Upper lobe of right lung (tissue), 1 donor: ENCODE results near the gene BGLAP. TPM values are rescaled to one million over a fixed set of nuclear protein-coding genes. Genes with fewer than 3 reads are reported as not detected.

Experiments
- ATAC-seq: fragments of 200-7000 bp; cut with Tn5 transposase; one replicate; pipeline ENCODE4 v1.9.1; 2020; ENCODE audit warnings: mild to moderate bottlenecking, moderate library complexity
- DNase-seq: peaks from one replicate; pipeline ENCODE4 v3.0.0-alpha.2; 2020
- H3K27ac ChIP-seq: fragments of 200-600 bp; one replicate; pipeline ENCODE4 v1.8.0; 2022
- H3K27me3 ChIP-seq: fragments of 200-600 bp; one replicate; pipeline ENCODE4 v1.8.0; 2022; ENCODE audit warnings: mild to moderate bottlenecking
- H3K36me3 ChIP-seq: fragments of 200-600 bp; one replicate; pipeline ENCODE4 v1.8.0; 2022
- H3K4me1 ChIP-seq: fragments of 200-600 bp; one replicate; pipeline ENCODE4 v1.8.0; 2022
- H3K4me3 ChIP-seq: fragments of 200-600 bp; one replicate; pipeline ENCODE4 v1.8.0; 2022; ENCODE audit warnings: mild to moderate bottlenecking
- H3K9me3 ChIP-seq: fragments of 200-600 bp; one replicate; pipeline ENCODE4 v1.8.0; 2022
- intact Hi-C: fragments of 100-400 bp; cut with DNase I; formaldehyde crosslinking; loops from one replicate; pipeline ENCODE4 v1.11.0; 2022
- total RNA-seq: library from RNA; stranded (reverse); fragmentation: NEBNext Ultra II Directional; extraction: Animal tissue kit (Norgen Biotek cat#: 25700); gene quantifications from one replicate; pipeline ENCODE4 v1.2.1, GENCODE V29; 2021
- TF ChIP-seq, protein P1 (sequence below): fragments of 200-600 bp; IDR thresholded peaks from one replicate; pipeline ENCODE4 v1.8.0; 2022; ENCODE audit warnings: antibody characterized with exemption
- donor health status: DM: no; HTN: yes; CAD: no; lungs with severe emphysema.

Gene BGLAP
- total RNA-seq, 1 donor from 2014 or later: 2.4 TPM

DNA sequence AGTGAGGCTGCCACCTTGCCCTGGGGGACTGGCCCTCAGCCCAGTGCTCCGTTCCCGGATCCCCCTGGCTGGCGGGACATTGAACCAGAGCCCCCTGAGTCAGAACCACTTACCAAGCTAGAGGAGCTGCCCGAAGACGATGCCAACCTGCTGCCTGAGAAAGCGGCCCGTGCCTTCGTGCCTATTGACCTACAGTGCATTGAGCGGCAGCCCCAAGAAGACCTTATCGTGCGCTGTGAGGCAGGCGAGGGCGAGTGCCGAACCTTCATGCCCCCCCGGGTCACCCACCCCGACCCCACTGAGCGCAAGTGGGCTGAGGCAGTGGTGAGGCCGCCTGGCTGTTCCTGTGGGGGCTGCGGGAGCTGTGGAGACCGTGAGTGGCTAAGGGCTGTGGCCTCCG lies 43.5 kb downstream of the BGLAP start:
- H3K4me3 ChIP-seq: no peak overlapping the region
- H3K27me3 ChIP-seq: no peaks in the 10 kb centered on the region
- no peak overlapping the region for H3K27ac ChIP-seq
- TF ChIP-seq, protein P1, sequence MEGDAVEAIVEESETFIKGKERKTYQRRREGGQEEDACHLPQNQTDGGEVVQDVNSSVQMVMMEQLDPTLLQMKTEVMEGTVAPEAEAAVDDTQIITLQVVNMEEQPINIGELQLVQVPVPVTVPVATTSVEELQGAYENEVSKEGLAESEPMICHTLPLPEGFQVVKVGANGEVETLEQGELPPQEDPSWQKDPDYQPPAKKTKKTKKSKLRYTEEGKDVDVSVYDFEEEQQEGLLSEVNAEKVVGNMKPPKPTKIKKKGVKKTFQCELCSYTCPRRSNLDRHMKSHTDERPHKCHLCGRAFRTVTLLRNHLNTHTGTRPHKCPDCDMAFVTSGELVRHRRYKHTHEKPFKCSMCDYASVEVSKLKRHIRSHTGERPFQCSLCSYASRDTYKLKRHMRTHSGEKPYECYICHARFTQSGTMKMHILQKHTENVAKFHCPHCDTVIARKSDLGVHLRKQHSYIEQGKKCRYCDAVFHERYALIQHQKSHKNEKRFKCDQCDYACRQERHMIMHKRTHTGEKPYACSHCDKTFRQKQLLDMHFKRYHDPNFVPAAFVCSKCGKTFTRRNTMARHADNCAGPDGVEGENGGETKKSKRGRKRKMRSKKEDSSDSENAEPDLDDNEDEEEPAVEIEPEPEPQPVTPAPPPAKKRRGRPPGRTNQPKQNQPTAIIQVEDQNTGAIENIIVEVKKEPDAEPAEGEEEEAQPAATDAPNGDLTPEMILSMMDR: no peak
- intact Hi-C loops: no loop called here
- H3K36me3 ChIP-seq: no peaks in the 10 kb centered on the region
- no peak for DNase-seq
- no peaks in the 10 kb centered on the region for H3K9me3 ChIP-seq
- ATAC-seq: no peak
- H3K4me1 ChIP-seq: peaks cover 24% of the 10 kb centered on the region

DNA sequence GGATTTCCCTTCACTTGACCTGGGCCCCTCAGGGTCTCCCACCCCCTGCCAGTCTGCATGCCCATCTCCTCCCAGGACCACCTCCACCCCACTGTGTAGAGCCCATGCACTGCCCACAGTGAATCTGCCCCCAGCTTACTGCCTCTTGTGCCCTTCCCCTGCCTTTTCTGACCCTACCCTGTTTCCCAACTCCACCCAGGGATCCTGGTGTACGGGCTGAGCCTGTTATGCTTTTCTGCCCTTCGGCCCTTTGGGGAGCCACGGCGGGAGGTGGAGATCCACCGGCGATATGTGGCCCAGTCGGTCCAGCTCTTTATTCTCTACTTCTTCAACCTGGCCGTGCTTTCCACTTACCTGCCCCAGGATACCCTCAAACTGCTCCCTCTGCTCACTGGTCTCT lies 44.1 kb downstream of the BGLAP start:
- intact Hi-C loops: no loop called here
- Histone ChIP-seq H3K27me3 (no peaks in the 10 kb centered on the region), H3K4me3 (no peak overlapping the region), H3K4me1 (peaks cover 18% of the 10 kb centered on the region), H3K36me3 (no peaks in the 10 kb centered on the region), H3K27ac (no peak overlapping the region), H3K9me3 (no peaks in the 10 kb centered on the region)
- ATAC-seq: no peak
- DNase-seq: no peak
- TF ChIP-seq, protein P1: no peak

- H3K36me3 ChIP-seq: no peaks in the 10 kb centered on the region
- H3K27ac ChIP-seq: no peak overlapping the region
- H3K4me1 ChIP-seq: peaks cover 10% of the 10 kb centered on the region
- H3K9me3 ChIP-seq: no peaks in the 10 kb centered on the region
- H3K27me3 ChIP-seq: no peaks in the 10 kb centered on the region
- no peak overlapping the region for H3K4me3 ChIP-seq
- DNase-seq (no peak), ATAC-seq (no peak)
- TF ChIP-seq, protein P1: no peak
- intact Hi-C loops: no loop called here
Measured at GRCh38 chr1:156289857-156290256, 47.9 kb downstream of the BGLAP start.

- intact Hi-C loops: no loop called here
- Histone ChIP-seq H3K4me1 (peaks cover 17% of the 10 kb centered on the region), H3K27me3 (no peaks in the 10 kb centered on the region), H3K9me3 (no peaks in the 10 kb centered on the region), H3K36me3 (no peaks in the 10 kb centered on the region), H3K27ac (peak overlapping the region; percentile 28), H3K4me3 (peak overlapping the region; percentile 46)
- DNase-seq (peak; percentile 93), ATAC-seq (peak; percentile 94)
- TF ChIP-seq, protein P1: no peak
Measured at GRCh38 chr1:156291226-156292061, 49.5 kb downstream of the BGLAP start.

Other genes with a start within 250 kb of the BGLAP start
- 231 TPM for gene SSR2, start 221.2 kb upstream of the BGLAP start, total RNA-seq
- 37.0 TPM for gene UBQLN4, start 188.4 kb upstream of the BGLAP start, total RNA-seq
- 49.7 TPM for gene LAMTOR2, start 187.4 kb upstream of the BGLAP start, total RNA-seq
- 62.0 TPM for gene RAB25, start 181.0 kb upstream of the BGLAP start, total RNA-seq
- gene MEX3A, start 159.7 kb upstream of the BGLAP start, total RNA-seq: 0.52 TPM
- gene LMNA, start 127.5 kb upstream of the BGLAP start, total RNA-seq: 235 TPM
- 30.7 TPM for gene SEMA4A, start 88.6 kb upstream of the BGLAP start, total RNA-seq
- gene SLC25A44, start 48.1 kb upstream of the BGLAP start, total RNA-seq: 24.9 TPM
- gene PMF1, start 29.2 kb upstream of the BGLAP start, total RNA-seq: 47.4 TPM
- 1.9 TPM for gene PAQR6, start 5.9 kb downstream of the BGLAP start, total RNA-seq
- 64.8 TPM for gene SMG5, start 40.6 kb downstream of the BGLAP start, total RNA-seq
- 3.3 TPM for gene TMEM79, start 42.1 kb downstream of the BGLAP start, total RNA-seq
- 61.1 TPM for gene GLMP, start 53.5 kb downstream of the BGLAP start, total RNA-seq
- not detected for gene VHLL, start 57.1 kb downstream of the BGLAP start, total RNA-seq
- 120 TPM for gene CCT3, start 96.1 kb downstream of the BGLAP start, total RNA-seq
- gene TSACC, start 96.3 kb downstream of the BGLAP start, total RNA-seq: not detected
- gene RHBG, start 127.0 kb downstream of the BGLAP start, total RNA-seq: not detected